ENCODE results near the gene R3HDM2. TPM values are rescaled to one million over a fixed set of nuclear protein-coding genes. Genes with fewer than 3 reads are reported as not detected.

Gene R3HDM2
- total RNA-seq, 4 donors from 2014 or later, result 24.2 to 47.3 (median 26.7) TPM

GRCh38 chr12:57360468-57360867 is 70.4 kb downstream of the R3HDM2 start:
- DNase-seq (ENCODE audit: low spot score), result no peak
- ATAC-seq (ENCODE audit: low FRiP score), result no peak
- no peak for TF ChIP-seq CTCF (IDR thresholded peaks at IDR 0.05)

DNA sequence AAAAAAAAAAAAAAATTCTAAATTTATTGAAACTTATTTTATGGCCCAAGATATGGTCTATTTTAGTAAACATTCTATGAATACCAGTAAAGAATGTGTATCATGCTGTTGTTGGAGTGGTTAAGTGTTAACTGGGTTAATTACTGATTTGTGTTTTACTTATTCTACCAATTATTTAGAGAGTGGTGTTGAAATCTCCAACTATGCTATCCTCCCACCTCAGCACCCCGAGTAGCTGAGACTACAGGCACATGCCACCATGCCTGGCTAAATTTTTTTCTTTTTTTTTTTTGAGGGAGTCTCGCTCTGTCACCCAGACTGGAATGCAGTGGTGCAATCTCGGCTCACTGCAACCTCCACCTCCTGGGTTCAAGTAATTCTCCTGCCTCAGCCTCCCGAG is 72.2 kb downstream of the R3HDM2 start:
- DNase-seq (ENCODE audit: low spot score), result no peak
- ATAC-seq (ENCODE audit: low FRiP score), result no peak
- TF ChIP-seq CTCF (IDR thresholded peaks at IDR 0.05), result no peak

DNA sequence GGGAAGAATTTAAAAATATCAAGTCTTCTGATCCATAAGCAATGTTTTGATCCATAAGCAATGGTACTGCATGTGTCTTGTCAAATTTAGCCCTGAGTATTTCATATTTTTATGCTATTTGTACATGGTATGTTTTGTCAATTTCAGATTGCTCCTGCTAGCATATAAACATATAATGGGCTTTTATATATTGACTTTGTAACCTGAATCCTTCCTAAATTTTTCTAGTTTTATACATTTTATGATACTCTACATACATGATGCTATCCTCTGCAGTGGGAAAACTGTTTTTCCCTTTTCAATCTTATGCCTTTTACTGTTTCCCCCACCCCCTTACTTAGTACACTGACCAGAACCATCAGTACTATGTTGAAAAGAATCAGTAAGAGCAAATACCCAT is 75.1 kb downstream of the R3HDM2 start:
- DNase-seq (ENCODE audit: low spot score) (no peak), ATAC-seq (ENCODE audit: low FRiP score) (no peak)
- TF ChIP-seq CTCF (IDR thresholded peaks at IDR 0.05), result no peak

- DNase-seq (ENCODE audit: low spot score), result no peak
- TF ChIP-seq CTCF (IDR thresholded peaks at IDR 0.05), result no peak
- ATAC-seq (ENCODE audit: low FRiP score), result no peak
These were observed 78.7 kb downstream of the R3HDM2 start for GRCh38 chr12:57352166-57352565.

DNA sequence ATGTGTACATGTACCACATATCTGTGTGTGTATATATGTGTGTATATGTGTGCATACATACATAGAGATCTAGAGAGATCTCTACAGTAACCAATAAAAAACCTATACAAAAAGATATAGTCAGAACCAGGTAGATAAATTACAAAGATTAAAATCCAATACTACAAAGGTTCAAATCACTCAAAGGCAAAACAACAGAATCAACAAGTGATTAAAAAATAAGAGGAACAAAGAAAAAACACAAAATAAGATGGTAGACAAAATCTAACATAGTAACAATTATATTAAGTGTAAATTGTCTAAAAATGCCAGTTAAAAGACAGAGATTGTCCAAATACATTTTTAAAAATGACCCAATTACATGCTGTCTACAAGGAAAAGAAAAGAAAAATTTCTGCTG is 83.6 kb downstream of the R3HDM2 start:
- no peak for TF ChIP-seq CTCF (IDR thresholded peaks at IDR 0.05)
- DNase-seq (ENCODE audit: low spot score) (no peak), ATAC-seq (ENCODE audit: low FRiP score) (no peak)

GRCh38 chr12:57343703-57344378 is 87.0 kb downstream of the R3HDM2 start:
- no peak for TF ChIP-seq CTCF (IDR thresholded peaks at IDR 0.05)
- DNase-seq (ENCODE audit: low spot score) (no peak), ATAC-seq (ENCODE audit: low FRiP score) (no peak)

DNA sequence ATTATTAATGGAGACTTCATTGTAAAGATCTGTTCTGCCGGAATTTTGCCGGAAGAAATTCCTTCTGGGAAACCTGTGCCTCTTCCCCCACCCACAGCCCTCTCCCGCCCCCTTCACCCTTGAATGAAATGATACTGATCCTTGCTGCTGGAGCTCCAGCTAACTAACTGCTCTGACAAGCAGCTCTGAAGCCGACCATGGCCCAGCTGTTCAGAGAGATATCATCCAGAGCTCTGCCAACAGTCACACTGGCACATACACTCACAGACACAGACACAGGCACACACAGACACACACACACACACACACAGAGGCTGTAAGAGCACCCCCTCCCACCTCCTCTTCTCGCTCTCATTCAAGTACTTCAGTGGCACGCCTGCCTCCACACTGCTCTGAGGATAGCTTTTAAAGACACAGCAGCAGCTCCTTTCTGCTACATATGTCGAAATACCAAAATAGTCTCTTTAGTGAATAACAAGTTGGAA is 88.6 kb downstream of the R3HDM2 start:
- DNase-seq (ENCODE audit: low spot score) (no peak), ATAC-seq (ENCODE audit: low FRiP score) (peak; percentile 68)
- TF ChIP-seq CTCF (IDR thresholded peaks at IDR 0.05), result no peak
